Hindlimb muscle (tissue), 1 donor: ENCODE data around the gene SAG. TPM values are rescaled to one million over a fixed set of nuclear protein-coding genes. Genes with fewer than 3 reads are reported as not detected.
"Not testable (repeated sequence)": the region's sequence is repeated elsewhere in the genome, so short reads cannot be mapped to it uniquely, and the experiment has no call there.

Experiments
- DNase-seq: peaks from one replicate; pipeline ENCODE4 v3.0.0-alpha.2; 2013
- polyA plus RNA-seq: library from polyadenylated mRNA; unstranded; fragments of 120-200 nt; gene quantifications from one replicate; pipeline ENCODE4 v1.2.1, GENCODE V29; 2013; ENCODE audit not compliant: insufficient read length

The SAG gene
- polyA plus RNA-seq, 1 donor: 0.22 TPM

GRCh38 chr2:233332125-233332524, 24.5 kb downstream of the SAG start:
- no peak for DNase-seq

DNA sequence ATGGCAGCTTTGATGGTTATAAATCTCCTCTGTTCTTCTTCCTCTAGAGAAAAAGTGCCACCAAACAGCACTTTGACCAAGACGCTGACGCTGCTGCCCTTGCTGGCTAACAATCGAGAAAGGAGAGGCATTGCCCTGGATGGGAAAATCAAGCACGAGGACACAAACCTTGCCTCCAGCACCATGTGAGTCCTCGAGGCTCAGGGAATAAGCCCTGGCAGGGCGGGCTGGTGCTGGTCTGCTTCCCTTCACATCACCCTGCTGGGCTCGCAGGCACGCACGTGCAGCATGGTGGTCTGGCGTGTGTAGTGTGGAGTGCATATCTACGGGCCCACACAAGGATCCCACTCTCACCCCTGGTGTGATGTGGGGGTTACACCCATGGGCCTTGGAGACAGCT, 27.3 kb downstream of the SAG start:
- no peak for DNase-seq

DNA sequence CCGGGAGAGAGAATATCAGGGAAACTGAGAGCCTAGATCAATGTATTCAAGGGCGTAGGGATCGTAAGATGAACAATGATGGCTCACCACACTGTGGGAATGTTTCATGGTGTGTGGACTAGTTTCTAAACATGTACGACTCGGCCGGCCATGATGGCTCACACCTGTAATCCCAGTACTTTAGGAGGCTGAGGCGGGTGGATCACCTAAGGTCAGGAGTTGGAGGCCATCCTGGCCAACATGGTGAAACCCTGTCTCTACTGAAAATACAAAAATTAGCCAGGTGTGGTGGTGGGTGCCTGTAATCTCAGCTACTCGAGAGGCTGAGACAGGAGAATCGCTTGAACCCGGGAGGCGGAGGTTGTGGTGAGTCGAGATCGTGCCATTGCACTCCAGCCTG, 28.5 kb downstream of the SAG start:
- not testable (repeated sequence) for DNase-seq

- no peak for DNase-seq
Measured at GRCh38 chr2:233336541-233336940, 28.9 kb downstream of the SAG start.

DNA sequence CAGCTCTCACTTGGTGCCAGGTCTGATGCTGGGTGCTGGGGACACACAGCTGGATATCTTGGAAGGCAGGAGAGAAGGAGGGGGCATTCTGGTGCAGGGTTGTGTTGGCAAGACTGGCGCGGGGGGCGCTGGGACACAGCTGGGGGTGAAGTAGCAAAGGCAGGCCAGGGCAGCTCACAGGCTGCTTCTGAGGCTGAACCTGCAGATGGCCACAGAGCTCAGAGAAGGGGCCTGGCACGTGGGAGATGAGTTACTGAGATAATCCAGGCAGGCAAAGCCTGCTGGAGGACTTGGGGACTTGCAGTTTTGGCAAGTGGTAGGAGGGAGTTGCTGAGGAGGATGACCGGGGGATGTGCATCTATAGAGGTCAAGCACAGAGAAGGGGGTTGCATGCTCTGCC, 30.4 kb downstream of the SAG start:
- no peak for DNase-seq

DNA sequence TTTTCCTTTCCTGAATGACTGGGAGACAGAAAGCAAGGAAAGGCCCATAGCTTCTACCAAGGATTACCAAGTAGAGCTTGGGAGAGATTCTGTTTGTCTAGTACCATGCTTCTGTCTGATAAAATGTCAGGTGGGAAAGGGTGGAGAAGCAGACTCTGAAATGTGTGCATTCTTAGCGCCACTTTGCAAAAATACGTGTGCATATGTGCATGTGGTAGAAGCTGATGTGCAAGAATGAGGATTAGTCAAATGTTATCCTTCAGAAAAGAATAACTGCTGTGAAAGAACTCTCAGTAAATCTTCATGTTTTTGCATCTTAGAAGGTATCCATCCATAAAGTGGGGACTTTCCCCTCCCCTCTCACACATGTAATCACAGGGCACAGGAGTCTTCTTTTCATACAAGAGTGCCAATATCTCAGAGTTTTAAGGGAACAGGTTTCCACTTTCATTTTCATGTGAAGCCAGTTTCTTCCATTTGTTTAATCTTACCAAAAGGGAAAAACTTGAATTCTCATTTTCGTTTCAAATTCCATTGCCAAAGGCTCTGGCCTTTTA, 31.3 kb downstream of the SAG start:
- DNase-seq: no peak

DNA sequence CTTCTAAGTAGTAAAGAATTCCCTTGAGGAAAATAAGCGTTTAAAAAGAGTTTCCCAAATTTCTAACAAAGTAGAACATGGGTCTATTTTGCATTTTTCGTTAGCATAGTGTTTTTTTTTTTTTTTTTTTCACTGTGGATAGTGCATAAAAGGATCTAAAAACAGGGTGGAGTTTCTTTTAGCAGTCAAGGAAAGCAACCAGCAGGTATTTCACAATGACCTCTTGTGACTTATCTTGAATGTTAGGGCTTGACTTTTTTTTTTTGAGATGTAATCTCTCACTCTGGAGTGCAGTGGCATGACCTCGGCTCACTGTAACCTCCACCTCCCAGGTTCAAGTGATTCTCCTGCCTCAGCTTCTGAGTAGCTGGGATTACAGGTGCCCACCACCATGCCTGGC, 31.8 kb downstream of the SAG start:
- DNase-seq: no peak

GRCh38 chr2:233341296-233341695, 33.7 kb downstream of the SAG start:
- DNase-seq: no peak

DNA sequence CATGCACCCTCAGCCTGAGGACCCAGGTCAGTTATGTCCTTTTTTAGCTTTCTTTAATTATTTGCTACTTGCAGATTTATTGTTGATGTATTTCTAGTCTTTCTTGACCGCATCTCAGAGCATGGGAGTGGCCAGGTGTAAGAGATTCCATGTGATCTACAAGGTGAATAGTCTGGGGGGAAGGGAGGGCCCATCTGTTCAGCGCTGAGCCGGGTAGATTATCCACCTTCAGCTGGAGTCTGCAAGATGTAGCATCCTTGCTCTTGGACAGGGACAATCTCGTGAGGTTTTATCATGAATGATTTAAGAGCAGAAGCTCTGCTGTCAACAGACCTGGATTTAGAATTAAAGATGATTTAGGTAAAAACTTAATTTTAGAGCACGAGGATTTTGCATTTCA, 34.7 kb downstream of the SAG start:
- DNase-seq: no peak

GRCh38 chr2:233343171-233343705, 35.6 kb downstream of the SAG start:
- DNase-seq: no peak

- DNase-seq: no peak
Measured at GRCh38 chr2:233346376-233346775, 38.8 kb downstream of the SAG start.

DNA sequence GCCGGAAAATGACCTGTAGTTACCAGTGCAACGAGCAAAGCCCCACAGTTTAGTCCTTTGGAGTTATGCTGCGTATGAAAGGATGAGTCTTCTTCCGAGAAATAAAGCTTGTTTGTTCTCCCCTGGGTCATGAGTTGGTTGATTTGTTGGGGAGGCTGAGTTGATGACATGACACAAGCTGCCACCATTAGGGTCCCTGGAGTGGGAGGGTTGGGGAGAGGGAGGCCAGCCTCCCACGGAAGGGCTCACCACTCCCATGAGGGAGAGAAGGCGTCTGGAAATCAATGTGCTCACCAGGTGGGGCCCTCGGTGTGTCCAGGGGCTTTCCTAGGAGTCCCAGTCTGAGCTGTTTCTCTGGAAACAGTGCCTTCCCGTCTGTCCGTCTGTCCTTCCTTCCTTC, 39.3 kb downstream of the SAG start:
- DNase-seq: no peak

GRCh38 chr2:233349005-233349998, 41.7 kb downstream of the SAG start:
- peak; percentile 64 for DNase-seq

- no peak for DNase-seq
Measured at GRCh38 chr2:233350708-233351107, 43.1 kb downstream of the SAG start.

DNA sequence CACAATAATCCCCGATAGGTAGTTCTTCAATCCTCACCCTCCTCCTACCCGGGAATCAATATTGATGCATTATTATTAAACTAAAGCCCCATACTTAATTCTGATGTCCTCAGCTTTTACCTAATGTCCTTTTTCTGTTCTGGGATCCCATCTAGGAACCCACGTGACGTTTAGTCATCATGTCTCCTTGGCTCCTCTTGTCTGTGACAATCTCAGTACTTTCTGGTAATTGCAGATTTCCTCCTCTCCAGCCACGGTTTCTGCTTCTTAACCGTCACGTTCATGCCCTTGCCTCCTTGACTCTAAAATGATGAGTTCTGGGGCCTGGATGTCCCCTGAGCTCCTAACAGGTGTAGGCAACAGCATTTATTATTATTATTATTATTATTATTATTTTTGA, 43.8 kb downstream of the SAG start:
- no peak for DNase-seq

DNA sequence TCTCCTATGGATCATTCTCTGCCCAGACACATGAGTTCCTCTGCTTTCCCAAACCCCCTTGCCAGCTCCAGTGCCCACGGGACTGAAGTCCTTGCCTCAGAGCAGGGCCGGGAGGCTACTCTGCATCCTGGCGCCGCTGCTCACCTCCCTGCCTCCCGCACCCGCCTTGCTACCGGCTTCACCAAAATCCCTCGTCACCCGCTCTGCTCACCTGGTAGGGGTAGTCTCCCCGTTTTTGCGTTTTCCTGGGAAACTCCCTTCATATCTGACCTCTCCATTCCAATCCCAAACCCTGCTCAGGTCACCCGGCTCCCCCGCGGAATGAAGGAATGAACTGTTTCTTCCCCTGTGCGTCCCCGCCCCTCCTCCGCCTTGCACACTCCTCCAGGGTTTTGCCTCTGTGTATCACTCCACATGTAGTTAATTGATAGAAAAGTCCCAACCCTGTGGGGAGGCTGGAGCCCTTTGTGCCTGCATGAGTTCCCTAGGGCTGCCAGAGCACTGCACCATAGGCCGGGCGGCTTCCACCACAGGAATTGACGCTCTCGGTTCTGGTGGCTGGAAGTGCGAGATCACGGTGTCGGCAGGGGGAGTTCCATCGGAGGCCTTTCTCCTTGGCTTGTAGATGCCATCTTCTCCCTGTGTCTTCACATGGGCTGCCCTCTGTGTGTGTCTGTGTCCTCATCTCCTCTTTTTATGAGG, 44.7 kb downstream of the SAG start:
- no peak for DNase-seq

- no peak for DNase-seq
Measured at GRCh38 chr2:233353101-233353768, 45.6 kb downstream of the SAG start.

GRCh38 chr2:233353769-233354499, 46.3 kb downstream of the SAG start, which contains the start of gene DGKD:
DGKD (plus strand) TSS chr2:233354494; CDS start chr2:233354519, 25 bp downstream.
- peak; percentile 75 for DNase-seq

DNA sequence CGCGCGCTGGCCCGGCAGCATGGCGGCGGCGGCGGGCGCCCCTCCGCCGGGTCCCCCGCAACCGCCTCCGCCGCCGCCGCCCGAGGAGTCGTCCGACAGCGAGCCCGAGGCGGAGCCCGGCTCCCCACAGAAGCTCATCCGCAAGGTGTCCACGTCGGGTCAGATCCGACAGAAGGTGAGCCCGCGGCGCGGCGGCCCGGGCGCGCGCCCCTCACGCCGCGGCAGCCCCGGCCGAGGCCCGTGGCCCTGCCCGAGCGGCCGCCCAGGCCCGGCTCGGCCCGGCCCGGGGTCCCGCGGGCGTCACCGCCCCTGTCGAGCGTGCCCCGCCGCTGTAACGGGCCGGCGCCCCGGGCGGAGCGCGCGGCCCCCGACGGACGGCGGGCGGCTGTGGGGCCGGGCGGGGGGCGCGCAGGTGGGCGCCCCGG, 46.9 kb downstream of the SAG start:
- DNase-seq: no peak

DNA sequence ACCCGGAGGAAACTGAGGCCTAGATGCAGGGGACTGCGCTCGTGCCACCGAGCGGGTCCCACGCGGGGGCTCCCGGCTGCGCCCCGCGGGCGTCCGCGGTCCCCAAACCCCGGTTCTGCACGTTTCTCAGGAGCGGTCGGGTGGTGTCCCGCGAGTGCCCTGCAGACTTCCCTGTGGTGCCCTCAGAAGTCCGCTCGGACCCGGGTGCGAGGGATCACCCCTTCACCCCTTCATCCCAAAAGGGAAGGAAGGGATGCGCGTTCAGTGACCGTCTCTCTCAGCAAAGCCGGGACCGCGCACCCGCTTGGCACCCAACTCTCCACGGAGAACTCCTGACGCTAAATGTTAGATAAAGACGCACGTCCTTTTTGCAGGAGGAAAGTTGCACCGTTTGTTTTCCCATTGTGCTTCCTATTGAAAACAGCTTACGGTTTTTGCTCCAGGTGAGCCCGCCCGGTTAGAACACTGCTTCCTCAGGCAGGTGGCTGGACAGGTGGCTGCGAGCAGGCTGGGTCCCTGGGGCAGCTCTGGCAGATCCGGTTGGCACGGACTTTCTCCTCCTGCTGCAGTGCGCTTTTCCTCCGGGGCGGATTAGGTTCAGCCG, 47.5 kb downstream of the SAG start:
- no peak for DNase-seq

GRCh38 chr2:233355916-233356315, 48.3 kb downstream of the SAG start:
- no peak for DNase-seq
